ENCODE results near the gene NPC1.

NPC1 gene

GRCh38 chr18:23487738-23488570 lies 98.4 kb downstream of the NPC1 start:
- Histone ChIP-seq H3K4me3 (ENCODE audit: low read depth, low read length, poor library complexity, severe bottlenecking) (peak overlapping the region; percentile 13), H3K9ac (ENCODE audit: low read length) (peak overlapping the region; percentile 49), H3K36me3 (ENCODE audit: insufficient read depth, low read length) (peaks cover 4% of the 10 kb centered on the region; the same call in 1 of the 2 replicates), H4K20me1 (ENCODE audit: insufficient read depth, low read length) (no peaks in the 10 kb centered on the region), H3F3A (ENCODE audit: insufficient read depth, low read length) (peaks cover 3% of the 10 kb centered on the region), H3K27ac (ENCODE audit: low read depth, low read length, poor library complexity, severe bottlenecking) (peak overlapping the region; percentile 90), H3K4me2 (ENCODE audit: low read length) (peak overlapping the region; percentile 52), H3K27me3 (ENCODE audit: insufficient read depth, low read length) (no peaks in the 10 kb centered on the region), H3K79me2 (ENCODE audit: insufficient read depth, low read length) (no peaks in the 10 kb centered on the region), H3K9me3 (ENCODE audit: low read length) (peaks cover 8% of the 10 kb centered on the region), H3K9me2 (ENCODE audit: low read depth, low read length) (no peaks in the 10 kb centered on the region), H3K4me1 (ENCODE audit: insufficient read depth, low read length, severe bottlenecking) (peaks cover 15% of the 10 kb centered on the region), H2AFZ (ENCODE audit: low read length) (peak overlapping the region; percentile 100)
- no peak for TF ChIP-seq EZH2 (IDR thresholded peaks at IDR 0.05; ENCODE audit: borderline replicate concordance, low read length)
- TF ChIP-seq CTCF (IDR thresholded peaks at IDR 0.05; ENCODE audit: low read length): no peak

- H3F3A ChIP-seq (ENCODE audit: insufficient read depth, low read length): peaks cover 3% of the 10 kb centered on the region
- no peaks in the 10 kb centered on the region for H3K27me3 ChIP-seq (ENCODE audit: insufficient read depth, low read length)
- no peak overlapping the region for H3K9ac ChIP-seq (ENCODE audit: low read length)
- no peak overlapping the region for H3K4me3 ChIP-seq (ENCODE audit: low read depth, low read length, poor library complexity, severe bottlenecking)
- no peak overlapping the region for H3K27ac ChIP-seq (ENCODE audit: low read depth, low read length, poor library complexity, severe bottlenecking)
- TF ChIP-seq CTCF (IDR thresholded peaks at IDR 0.05; ENCODE audit: low read length): no peak
- TF ChIP-seq EZH2 (IDR thresholded peaks at IDR 0.05; ENCODE audit: borderline replicate concordance, low read length): no peak
- no peak overlapping the region for H2AFZ ChIP-seq (ENCODE audit: low read length)
- H4K20me1 ChIP-seq (ENCODE audit: insufficient read depth, low read length): no peaks in the 10 kb centered on the region
- no peak overlapping the region for H3K4me2 ChIP-seq (ENCODE audit: low read length)
- H3K4me1 ChIP-seq (ENCODE audit: insufficient read depth, low read length, severe bottlenecking): peaks cover 15% of the 10 kb centered on the region
- peaks cover 4% of the 10 kb centered on the region for H3K9me3 ChIP-seq (ENCODE audit: low read length)
- H3K79me2 ChIP-seq (ENCODE audit: insufficient read depth, low read length): no peaks in the 10 kb centered on the region
- no peaks in the 10 kb centered on the region for H3K9me2 ChIP-seq (ENCODE audit: low read depth, low read length)
- peaks cover 29% of the 10 kb centered on the region for H3K36me3 ChIP-seq (ENCODE audit: insufficient read depth, low read length)
Measured at GRCh38 chr18:23485386-23485785, 100.9 kb downstream of the NPC1 start.

DNA sequence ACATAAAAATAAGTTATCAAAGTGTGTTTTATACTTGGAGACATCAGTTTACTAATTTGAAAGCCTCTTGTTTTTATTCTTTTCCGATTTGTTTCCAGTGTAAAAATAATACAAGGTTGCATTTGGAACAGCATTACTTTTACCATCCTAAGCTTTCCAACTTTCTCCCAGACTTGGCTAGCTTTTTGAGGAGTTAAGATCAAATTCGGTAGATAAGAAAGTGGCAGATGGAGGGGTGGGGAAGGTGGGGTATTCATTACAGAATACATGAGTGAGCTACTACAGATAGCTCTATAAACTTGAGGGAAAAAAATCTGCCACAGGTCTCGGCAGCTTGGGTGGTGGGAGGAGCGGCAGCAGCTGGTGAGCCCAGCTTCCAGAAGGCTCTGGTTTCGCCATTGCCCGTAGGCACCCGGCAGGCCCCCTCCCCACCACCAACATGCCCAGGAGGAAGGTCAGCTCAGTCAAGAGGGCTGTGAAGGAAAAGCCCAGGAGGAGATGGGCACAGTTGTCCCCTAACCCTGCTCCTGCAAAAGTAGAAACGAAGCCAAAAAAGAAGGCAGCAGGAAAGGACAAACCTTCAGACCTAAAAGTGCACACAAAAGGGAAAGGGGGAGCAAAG lies 101.6 kb downstream of the NPC1 start:
- no peak overlapping the region for H3K4me2 ChIP-seq (ENCODE audit: low read length)
- peaks cover 18% of the 10 kb centered on the region for H3K4me1 ChIP-seq (ENCODE audit: insufficient read depth, low read length, severe bottlenecking)
- H3K36me3 ChIP-seq (ENCODE audit: insufficient read depth, low read length): peaks cover 36% of the 10 kb centered on the region
- H4K20me1 ChIP-seq (ENCODE audit: insufficient read depth, low read length): no peaks in the 10 kb centered on the region
- no peaks in the 10 kb centered on the region for H3K9me3 ChIP-seq (ENCODE audit: low read length)
- H3F3A ChIP-seq (ENCODE audit: insufficient read depth, low read length): peaks cover 3% of the 10 kb centered on the region
- no peak overlapping the region for H2AFZ ChIP-seq (ENCODE audit: low read length)
- no peaks in the 10 kb centered on the region for H3K27me3 ChIP-seq (ENCODE audit: insufficient read depth, low read length)
- TF ChIP-seq CTCF (IDR thresholded peaks at IDR 0.05; ENCODE audit: low read length) (no peak), EZH2 (IDR thresholded peaks at IDR 0.05; ENCODE audit: borderline replicate concordance, low read length) (no peak)
- H3K4me3 ChIP-seq (ENCODE audit: low read depth, low read length, poor library complexity, severe bottlenecking): no peak overlapping the region
- no peak overlapping the region for H3K9ac ChIP-seq (ENCODE audit: low read length)
- H3K27ac ChIP-seq (ENCODE audit: low read depth, low read length, poor library complexity, severe bottlenecking): peak overlapping the region; percentile 14
- H3K79me2 ChIP-seq (ENCODE audit: insufficient read depth, low read length): no peaks in the 10 kb centered on the region
- no peaks in the 10 kb centered on the region for H3K9me2 ChIP-seq (ENCODE audit: low read depth, low read length)
